ENCODE measurements around the gene SEMA6B. TPM values are rescaled to one million over a fixed set of nuclear protein-coding genes. Genes with fewer than 3 reads are reported as not detected.

SEMA6B gene
- total and polyA plus RNA-seq, 8 donors = 1.2 to 6.7 (median 2.0) TPM; not detected in 1

GRCh38 chr19:4580021-4580901, 20.8 kb upstream of the SEMA6B start:
- Histone ChIP-seq H3K4me3 (peak overlapping the region; percentile 26 to 36 (median 32)), H3K4me1 (peaks cover 11 to 35% (median 27%) of the 10 kb centered on the region in 4 donors), H3K27me3 (peaks cover 20 to 98% (median 89%) of the 10 kb centered on the region in 3 donors), H3K27ac (no peak overlapping the region), H3K36me3 (no peaks in the 10 kb centered on the region), H3K9me3 (no peaks in the 10 kb centered on the region)
- TF ChIP-seq EP300 (IDR thresholded peaks at IDR 0.05) (no peak), POLR2AphosphoS5 (IDR thresholded peaks at IDR 0.05) (no peak)
- DNase-seq = no peak
- intact Hi-C loops (cut with DNase I; ENCODE audit: low total_unique reads) = no loop called here
- 3 to 35% (median 6%) methylated on average over 3 to 50 of the region's 50 CpGs for WGBS, 5 donors

- no peak overlapping the region for H3K27ac ChIP-seq
- H3K9me3 ChIP-seq = no peaks in the 10 kb centered on the region
- peaks cover 12 to 98% (median 89%) of the 10 kb centered on the region in 3 donors for H3K27me3 ChIP-seq
- H3K4me1 ChIP-seq = peaks cover 6 to 35% (median 20%) of the 10 kb centered on the region in 4 donors
- H3K36me3 ChIP-seq = no peaks in the 10 kb centered on the region
- no peak for TF ChIP-seq POLR2AphosphoS5 (IDR thresholded peaks at IDR 0.05)
- no peak for TF ChIP-seq POLR2A (IDR thresholded peaks at IDR 0.05)
- TF ChIP-seq CTCF (IDR thresholded peaks at IDR 0.05) = no peak
- TF ChIP-seq EP300 (IDR thresholded peaks at IDR 0.05) = no peak
- intact Hi-C loops (cut with DNase I; ENCODE audit: low total_unique reads) = loop anchor here (10.0 kb wide), 1 partner anchor 45 kb away; no protein-coding TSS in a partner anchor
- WGBS, 5 donors = 72 to 88% (median 75%) methylated on average over 4 to 8 of the region's 8 CpGs
- no peak for DNase-seq
- no peak overlapping the region for H3K4me3 ChIP-seq
These were observed 19.9 kb upstream of the SEMA6B start for GRCh38 chr19:4579389-4579788.

- DNase-seq = no peak
- no peak overlapping the region for H3K27ac ChIP-seq
- no peaks in the 10 kb centered on the region for H3K9me3 ChIP-seq
- H3K4me3 ChIP-seq = no peak overlapping the region
- 42 to 54% (median 43%) methylated on average over 11 of the region's 11 CpGs for WGBS, 5 donors
- H3K27me3 ChIP-seq = peaks cover 9 to 98% (median 83%) of the 10 kb centered on the region in 3 donors
- intact Hi-C loops (cut with DNase I; ENCODE audit: low total_unique reads) = loop anchor here (10.0 kb wide), 1 partner anchor 46 kb away; no protein-coding TSS in a partner anchor
- TF ChIP-seq POLR2AphosphoS5 (IDR thresholded peaks at IDR 0.05) (no peak), CTCF (IDR thresholded peaks at IDR 0.05) (no peak), EP300 (IDR thresholded peaks at IDR 0.05) (no peak), POLR2A (IDR thresholded peaks at IDR 0.05) (no peak)
- peaks cover 0 to 28% (median 13%) of the 10 kb centered on the region in 4 donors for H3K4me1 ChIP-seq
- no peaks in the 10 kb centered on the region for H3K36me3 ChIP-seq
These were observed 19.2 kb upstream of the SEMA6B start for GRCh38 chr19:4578552-4579248.

- Histone ChIP-seq H3K4me3 (no peak overlapping the region), H3K36me3 (no peaks in the 10 kb centered on the region), H3K4me1 (peaks cover 0 to 27% (median 12%) of the 10 kb centered on the region in 4 donors), H3K27ac (no peak overlapping the region), H3K27me3 (peaks cover 4 to 93% (median 70%) of the 10 kb centered on the region in 3 donors), H3K9me3 (no peaks in the 10 kb centered on the region)
- TF ChIP-seq POLR2AphosphoS5 (IDR thresholded peaks at IDR 0.05) (no peak), EP300 (IDR thresholded peaks at IDR 0.05) (no peak), CTCF (IDR thresholded peaks at IDR 0.05) (no peak), POLR2A (IDR thresholded peaks at IDR 0.05) (no peak)
- intact Hi-C loops (cut with DNase I; ENCODE audit: low total_unique reads) = loop anchor here (10.0 kb wide), 1 partner anchor 48 kb away; no protein-coding TSS in a partner anchor
- no peak for DNase-seq
- WGBS, 5 donors = 78 to 88% (median 82%) methylated on average over 4 to 5 of the region's 5 CpGs
These were observed 17.7 kb upstream of the SEMA6B start for GRCh38 chr19:4577020-4577782.

Data from stomach (tissue), 9 donors.